Measurements from ENCODE around the gene TMEM191B. TPM values are rescaled to one million over a fixed set of nuclear protein-coding genes. Genes with fewer than 3 reads are reported as not detected.
"Not testable (repeated sequence)": the region's sequence is repeated elsewhere in the genome, so short reads cannot be mapped to it uniquely, and the experiment has no call there.

Gene TMEM191B
- total and polyA plus RNA-seq, 2 experiments from 2014 or later, result 1.5 to 3.2 TPM

GRCh38 chr22:18528597-18529415 is 1.2 kb downstream of the TMEM191B start:
- H3K4me2 ChIP-seq; H4K20me1 ChIP-seq (ENCODE audit: insufficient read depth, poor library complexity, severe bottlenecking); H3K36me3 ChIP-seq (replicated peaks; ENCODE audit: insufficient read depth, low read depth); H2AFZ ChIP-seq; H3K4me3 ChIP-seq; H3K9me2 ChIP-seq (replicated peaks; ENCODE audit: insufficient read depth); H3K27ac ChIP-seq; H3K9me3 ChIP-seq (ENCODE audit: low read depth); H3K4me1 ChIP-seq (ENCODE audit: insufficient read depth); H3K79me2 ChIP-seq; H3K27me3 ChIP-seq: not testable (repeated sequence)
- 0% methylated on average over 3 of the region's 66 CpGs for WGBS (ENCODE audit: low lambda C conversion rate, missing lambda C conversion rate)
- DNase-seq (ENCODE audit: low spot score), result peak; percentile 72

GRCh38 chr22:18529416-18530145 is 2.0 kb downstream of the TMEM191B start:
- not testable (repeated sequence) for H2AFZ ChIP-seq; H3K27ac ChIP-seq; H4K20me1 ChIP-seq (ENCODE audit: insufficient read depth, poor library complexity, severe bottlenecking); H3K4me2 ChIP-seq; H3K9me2 ChIP-seq (replicated peaks; ENCODE audit: insufficient read depth); H3K4me1 ChIP-seq (ENCODE audit: insufficient read depth); DNase-seq (ENCODE audit: low spot score); H3K4me3 ChIP-seq; H3K27me3 ChIP-seq; H3K9me3 ChIP-seq (ENCODE audit: low read depth); H3K79me2 ChIP-seq; H3K36me3 ChIP-seq (replicated peaks; ENCODE audit: insufficient read depth, low read depth)
- no CpG with 5 or more reads among the region's 57 CpGs for WGBS (ENCODE audit: low lambda C conversion rate, missing lambda C conversion rate)

- not testable (repeated sequence) for H3K4me3 ChIP-seq; H3K9me3 ChIP-seq (ENCODE audit: low read depth); H3K4me2 ChIP-seq; H3K36me3 ChIP-seq (replicated peaks; ENCODE audit: insufficient read depth, low read depth); H2AFZ ChIP-seq; H3K9me2 ChIP-seq (replicated peaks; ENCODE audit: insufficient read depth); H3K4me1 ChIP-seq (ENCODE audit: insufficient read depth); H3K27me3 ChIP-seq; DNase-seq (ENCODE audit: low spot score); H3K79me2 ChIP-seq; H4K20me1 ChIP-seq (ENCODE audit: insufficient read depth, poor library complexity, severe bottlenecking); H3K27ac ChIP-seq
- no CpG with 5 or more reads among the region's 11 CpGs for WGBS (ENCODE audit: low lambda C conversion rate, missing lambda C conversion rate)
Measured at GRCh38 chr22:18533633-18534032, 6.0 kb downstream of the TMEM191B start.

- not testable (repeated sequence) for H3K36me3 ChIP-seq (replicated peaks; ENCODE audit: insufficient read depth, low read depth); H3K9me3 ChIP-seq (ENCODE audit: low read depth); H3K4me1 ChIP-seq (ENCODE audit: insufficient read depth); H3K27me3 ChIP-seq; H3K4me2 ChIP-seq; H3K9me2 ChIP-seq (replicated peaks; ENCODE audit: insufficient read depth); DNase-seq (ENCODE audit: low spot score); H3K79me2 ChIP-seq; H4K20me1 ChIP-seq (ENCODE audit: insufficient read depth, poor library complexity, severe bottlenecking); H2AFZ ChIP-seq; H3K4me3 ChIP-seq; H3K27ac ChIP-seq
- no CpG with 5 or more reads among the region's 12 CpGs for WGBS (ENCODE audit: low lambda C conversion rate, missing lambda C conversion rate)
Measured at GRCh38 chr22:18534315-18534714, 6.7 kb downstream of the TMEM191B start.

GRCh38 chr22:18539994-18540393 is 12.4 kb downstream of the TMEM191B start:
- not testable (repeated sequence) for H3K4me3 ChIP-seq; H3K9me2 ChIP-seq (replicated peaks; ENCODE audit: insufficient read depth); H3K27me3 ChIP-seq; H3K36me3 ChIP-seq (replicated peaks; ENCODE audit: insufficient read depth, low read depth); H3K9me3 ChIP-seq (ENCODE audit: low read depth); H3K4me2 ChIP-seq; DNase-seq (ENCODE audit: low spot score); H3K27ac ChIP-seq; H4K20me1 ChIP-seq (ENCODE audit: insufficient read depth, poor library complexity, severe bottlenecking); H3K79me2 ChIP-seq; H2AFZ ChIP-seq; H3K4me1 ChIP-seq (ENCODE audit: insufficient read depth)
- WGBS (ENCODE audit: low lambda C conversion rate, missing lambda C conversion rate), result no CpG with 5 or more reads among the region's 6 CpGs

GRCh38 chr22:18543400-18543799 is 15.8 kb downstream of the TMEM191B start:
- not testable (repeated sequence) for H3K4me1 ChIP-seq (ENCODE audit: insufficient read depth); H3K27ac ChIP-seq; DNase-seq (ENCODE audit: low spot score); H3K9me3 ChIP-seq (ENCODE audit: low read depth); H2AFZ ChIP-seq; H3K4me2 ChIP-seq; H3K4me3 ChIP-seq; H3K36me3 ChIP-seq (replicated peaks; ENCODE audit: insufficient read depth, low read depth); H3K9me2 ChIP-seq (replicated peaks; ENCODE audit: insufficient read depth); H4K20me1 ChIP-seq (ENCODE audit: insufficient read depth, poor library complexity, severe bottlenecking); H3K27me3 ChIP-seq; H3K79me2 ChIP-seq
- WGBS (ENCODE audit: low lambda C conversion rate, missing lambda C conversion rate), result no CpG with 5 or more reads among the region's 11 CpGs

GRCh38 chr22:18544615-18545014 is 17.0 kb downstream of the TMEM191B start:
- not testable (repeated sequence) for H3K9me3 ChIP-seq (ENCODE audit: low read depth); H4K20me1 ChIP-seq (ENCODE audit: insufficient read depth, poor library complexity, severe bottlenecking); H3K4me2 ChIP-seq; H3K27ac ChIP-seq; H3K79me2 ChIP-seq; H3K27me3 ChIP-seq; H3K4me3 ChIP-seq; H2AFZ ChIP-seq; DNase-seq (ENCODE audit: low spot score); H3K36me3 ChIP-seq (replicated peaks; ENCODE audit: insufficient read depth, low read depth); H3K9me2 ChIP-seq (replicated peaks; ENCODE audit: insufficient read depth); H3K4me1 ChIP-seq (ENCODE audit: insufficient read depth)
- no CpG with 5 or more reads among the region's 13 CpGs for WGBS (ENCODE audit: low lambda C conversion rate, missing lambda C conversion rate)

GRCh38 chr22:18549458-18550179 is 22.0 kb downstream of the TMEM191B start:
- not testable (repeated sequence) for DNase-seq (ENCODE audit: low spot score); H3K27ac ChIP-seq; H3K4me3 ChIP-seq; H2AFZ ChIP-seq; H3K27me3 ChIP-seq; H3K4me1 ChIP-seq (ENCODE audit: insufficient read depth); H3K4me2 ChIP-seq; H3K9me3 ChIP-seq (ENCODE audit: low read depth); H3K9me2 ChIP-seq (replicated peaks; ENCODE audit: insufficient read depth); H3K36me3 ChIP-seq (replicated peaks; ENCODE audit: insufficient read depth, low read depth); H4K20me1 ChIP-seq (ENCODE audit: insufficient read depth, poor library complexity, severe bottlenecking); H3K79me2 ChIP-seq
- WGBS (ENCODE audit: low lambda C conversion rate, missing lambda C conversion rate), result no CpG with 5 or more reads among the region's 13 CpGs

All from hepatocyte (in vitro differentiated cells).